Measurements from ENCODE around the gene OTUD6A.
"Not testable (repeated sequence)": the region's sequence is repeated elsewhere in the genome, so short reads cannot be mapped to it uniquely, and the experiment has no call there.

Gene OTUD6A

DNA sequence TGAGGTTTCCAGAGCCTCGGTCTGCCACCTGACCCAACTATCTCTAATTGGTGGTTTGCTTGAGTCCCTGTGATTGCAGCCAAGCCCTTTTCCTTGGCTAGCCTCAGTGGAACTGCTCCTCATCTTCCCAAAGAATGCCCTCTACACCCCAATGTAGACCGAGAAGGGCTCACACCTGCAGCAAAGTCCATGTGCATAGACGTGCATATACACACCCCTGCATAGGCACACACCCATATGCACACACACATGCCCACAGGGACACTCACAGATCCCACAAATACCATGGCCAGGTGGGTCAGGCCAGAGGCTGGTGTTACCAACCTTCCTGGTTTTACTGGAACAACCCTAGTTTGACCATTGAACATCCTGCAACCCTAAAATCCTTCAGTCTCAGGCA, 12.9 kb upstream of the OTUD6A start:
- no peak for DNase-seq

GRCh38 chrX:70049925-70050324, 12.3 kb upstream of the OTUD6A start, which contains the start of gene AWAT2:
AWAT2 (minus strand) TSS chrX:70049938; CDS start chrX:70049932, 6 bp downstream.
- no peak for DNase-seq

DNA sequence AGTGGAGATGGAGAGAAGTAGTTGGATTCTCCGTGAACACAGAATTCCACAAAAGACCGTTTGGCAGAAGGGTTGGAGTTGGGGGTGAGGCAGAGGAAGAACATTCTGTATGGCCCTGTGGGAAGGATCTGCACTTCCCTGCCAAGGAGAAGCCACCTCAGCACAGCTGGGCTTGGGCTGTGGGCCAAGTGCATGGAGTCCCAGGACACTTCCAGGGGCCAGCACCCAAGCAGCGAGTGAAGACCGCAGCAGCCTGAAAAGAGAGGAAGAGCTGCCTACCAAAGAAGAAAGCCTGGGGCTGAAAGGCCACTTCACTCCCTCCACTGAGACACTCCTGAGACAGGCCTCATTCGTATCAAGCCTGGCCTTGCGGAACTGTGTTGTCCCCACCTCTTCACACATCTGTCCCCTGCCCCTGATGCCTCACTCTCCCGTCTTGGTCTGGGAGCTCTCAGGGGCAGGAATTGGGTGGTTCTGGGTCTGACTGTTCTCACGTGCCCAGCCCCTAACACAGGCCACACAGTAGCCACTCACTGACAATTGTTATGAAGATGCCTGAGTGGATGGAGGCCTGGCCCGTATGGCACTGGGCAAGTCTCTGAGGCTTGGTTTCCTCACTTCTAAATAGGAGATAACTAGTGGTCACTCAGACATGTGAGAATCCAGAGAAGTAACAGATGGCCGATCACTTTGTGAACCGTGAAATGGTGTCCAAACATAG, 9.2 kb upstream of the OTUD6A start:
- no peak for DNase-seq

DNA sequence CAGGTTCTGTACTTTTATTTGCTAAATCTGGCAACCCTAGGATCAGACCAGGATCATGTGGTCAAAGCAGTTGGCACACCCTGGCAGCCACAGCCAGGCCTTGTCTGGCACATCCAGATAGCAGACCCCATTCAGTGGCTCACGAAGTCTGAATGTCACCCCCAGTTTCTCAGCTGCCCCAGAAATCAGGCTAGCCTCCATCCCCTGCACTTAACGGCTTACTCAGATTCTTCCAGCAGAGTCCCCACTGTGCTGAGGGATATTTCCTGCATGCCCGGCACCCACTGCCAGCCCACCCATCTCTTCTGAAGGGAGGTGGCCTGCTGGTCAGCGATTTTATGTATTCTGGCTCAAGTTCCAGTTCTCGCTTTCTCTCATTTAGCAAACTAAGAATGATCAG, 7.9 kb upstream of the OTUD6A start:
- DNase-seq: no peak

GRCh38 chrX:70062961-70063550, 799 bp downstream of the OTUD6A start:
- DNase-seq: no peak

GRCh38 chrX:70066646-70067045, 4.4 kb downstream of the OTUD6A start:
- no peak for DNase-seq

DNA sequence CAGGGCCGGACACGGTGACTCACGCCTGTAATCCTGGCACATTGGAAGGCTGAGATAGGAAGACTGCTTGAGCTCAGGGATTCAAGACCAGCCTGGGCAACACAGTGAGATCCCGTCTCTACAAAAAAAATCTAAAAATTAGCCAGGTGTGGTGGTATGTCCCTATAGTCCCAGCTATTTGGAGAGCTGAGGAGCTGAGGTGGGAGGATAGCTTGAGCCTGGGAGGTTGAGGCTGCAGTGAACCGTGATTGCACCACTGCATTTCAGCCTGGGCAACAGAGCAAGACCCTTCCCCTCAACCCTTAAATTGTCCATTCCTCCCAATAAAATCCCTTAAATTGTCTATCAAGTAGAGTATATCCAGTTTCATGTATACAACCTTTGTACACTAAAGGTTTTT, 17.0 kb downstream of the OTUD6A start:
- no peak for DNase-seq

GRCh38 chrX:70079870-70080269, 17.6 kb downstream of the OTUD6A start:
- no peak for DNase-seq

DNA sequence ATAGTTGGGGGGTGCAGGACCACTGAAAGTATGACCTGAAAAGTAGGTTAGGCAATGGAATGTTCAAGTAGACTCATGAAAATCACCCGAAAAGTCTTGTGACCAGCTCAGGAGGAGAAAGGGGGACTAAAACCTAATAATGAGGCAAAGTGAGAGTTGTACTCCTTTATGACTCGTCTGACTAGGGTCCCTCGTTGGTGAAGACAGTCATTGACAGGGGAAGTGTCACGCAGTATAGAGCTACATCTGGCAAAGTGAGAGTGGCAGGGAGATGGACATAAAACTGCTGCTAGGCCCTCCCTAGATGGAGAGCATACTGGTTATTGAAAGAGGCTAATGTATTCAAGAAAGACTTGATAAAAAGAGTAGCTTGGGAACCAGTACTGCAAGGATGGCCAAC, 20.5 kb downstream of the OTUD6A start:
- DNase-seq: no peak

- DNase-seq: no peak
Measured at GRCh38 chrX:70084592-70085240, 22.5 kb downstream of the OTUD6A start.

- DNase-seq: no peak
Measured at GRCh38 chrX:70087857-70088630, 25.8 kb downstream of the OTUD6A start.

DNA sequence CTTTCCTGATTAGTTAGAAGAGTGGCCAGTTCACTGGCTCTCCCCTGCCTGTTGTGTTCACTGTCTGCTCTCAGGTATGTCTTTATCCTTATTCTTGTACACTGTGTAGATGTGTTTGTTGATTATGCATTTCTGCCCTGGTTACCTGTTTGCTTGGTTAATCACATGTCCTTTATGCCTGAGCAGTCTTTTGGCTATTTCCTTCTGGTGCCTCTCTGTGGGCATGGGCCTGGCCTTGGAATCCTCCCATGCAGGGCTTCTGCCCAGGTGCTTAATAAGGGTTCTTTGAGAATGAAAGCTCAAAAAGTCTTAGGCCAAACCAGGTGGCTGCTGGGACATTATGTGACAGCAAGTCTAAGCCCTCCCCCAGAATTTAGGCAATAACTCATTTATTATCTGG, 26.5 kb downstream of the OTUD6A start:
- DNase-seq: no peak

DNA sequence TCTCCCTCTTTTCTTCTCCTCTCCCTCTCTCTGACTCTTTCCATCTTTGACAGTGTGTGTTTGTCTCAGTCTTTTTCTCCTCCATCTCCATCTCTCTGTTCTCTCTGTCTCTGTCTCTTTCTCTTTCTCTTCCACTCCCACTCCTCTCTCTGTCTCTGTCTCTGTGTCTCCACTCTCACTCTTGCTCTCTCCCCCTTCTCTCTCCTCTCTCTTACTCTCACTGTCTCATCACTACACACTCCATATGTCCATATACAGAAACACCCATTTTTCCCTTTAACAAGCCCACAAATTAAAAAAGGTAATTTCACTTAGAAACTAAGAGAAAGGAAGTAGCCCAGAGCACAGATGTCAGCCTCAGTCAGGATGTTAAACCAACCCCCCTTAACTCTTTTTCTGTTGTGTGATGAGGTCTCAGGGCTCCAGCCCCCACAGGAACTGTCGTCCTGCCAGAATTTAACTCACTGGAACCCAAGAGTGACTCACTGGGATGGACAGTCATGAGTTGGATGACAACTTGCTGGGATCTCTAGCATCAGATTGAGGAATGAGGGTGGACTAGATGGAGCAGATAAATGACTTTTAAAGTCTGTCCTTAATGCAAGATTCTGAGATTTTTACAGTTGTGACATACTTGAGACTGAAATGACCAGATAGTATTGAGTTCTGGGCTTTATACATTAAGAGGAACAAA, 27.5 kb downstream of the OTUD6A start:
- no peak for DNase-seq

DNA sequence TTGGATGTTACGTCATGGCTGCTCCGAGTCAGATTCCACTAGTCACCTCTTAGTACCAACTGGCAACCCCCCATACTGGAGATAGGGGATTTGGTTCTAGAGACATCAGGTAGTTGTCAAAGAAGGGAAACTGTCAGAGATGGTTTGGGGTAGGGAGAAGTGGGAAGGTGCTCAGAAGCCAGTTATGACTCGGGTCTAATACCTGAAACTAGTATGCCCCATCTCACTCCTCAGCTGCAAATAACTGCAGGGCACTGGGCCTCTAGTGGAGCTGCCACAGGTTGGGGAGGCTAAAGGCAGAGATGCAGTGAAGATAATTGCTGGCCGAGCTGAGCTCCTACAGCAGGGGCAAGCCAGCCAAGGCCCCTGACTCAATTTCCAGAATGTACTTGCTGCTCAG, 30.0 kb downstream of the OTUD6A start:
- DNase-seq: no peak

- no peak for DNase-seq
Measured at GRCh38 chrX:70096052-70096451, 33.8 kb downstream of the OTUD6A start.

DNA sequence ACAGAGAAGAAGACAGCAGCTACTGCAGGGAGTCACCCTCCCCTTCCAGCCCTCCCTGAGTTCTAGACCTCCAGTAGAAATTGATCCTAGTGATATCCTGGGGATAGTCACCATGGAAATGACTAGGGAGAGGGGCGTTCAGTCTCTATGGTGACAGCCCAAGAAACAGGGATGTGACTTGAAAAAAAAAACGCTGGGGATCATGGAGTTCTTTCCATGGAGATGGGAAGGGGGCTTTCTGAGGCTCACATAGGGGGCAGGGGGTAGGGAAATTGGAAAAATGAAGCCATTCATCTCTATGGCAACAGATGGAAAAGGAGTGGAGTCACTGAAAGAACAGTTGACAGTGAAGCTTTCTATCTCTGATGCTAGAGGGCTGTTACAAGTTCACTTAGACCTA, 43.0 kb downstream of the OTUD6A start:
- DNase-seq: no peak

DNA sequence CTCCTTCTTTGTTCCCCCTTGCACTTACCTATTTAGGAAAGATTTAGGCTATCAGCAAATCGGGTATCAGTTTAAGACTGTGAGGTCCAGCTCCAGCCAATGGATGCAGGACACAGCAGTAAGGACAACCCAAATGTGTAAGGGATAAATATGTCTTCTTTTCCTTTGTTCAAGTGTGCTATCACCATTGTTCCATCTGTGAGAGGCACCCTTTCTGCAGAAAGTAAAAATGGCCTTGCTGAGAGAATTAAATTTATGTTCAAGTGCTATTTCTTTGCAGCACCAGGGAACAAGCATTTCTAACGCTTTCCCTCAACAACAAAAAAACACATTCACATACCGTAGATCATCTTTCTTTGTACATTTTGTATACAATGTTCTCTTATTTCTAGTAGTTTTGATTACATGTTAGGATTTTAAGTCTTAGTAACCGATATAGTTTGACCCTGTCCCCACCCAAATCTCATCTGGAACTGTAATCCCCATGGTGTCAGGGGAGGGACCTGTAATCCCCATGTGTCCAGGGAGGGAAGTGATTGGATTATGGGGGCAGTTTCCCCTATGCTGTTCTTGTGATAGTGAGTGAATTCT, 49.3 kb downstream of the OTUD6A start:
- not testable (repeated sequence) for DNase-seq
